Testis (tissue), 3 donors: ENCODE measurements around the gene IL6. TPM values are rescaled to one million over a fixed set of nuclear protein-coding genes. Genes with fewer than 3 reads are reported as not detected.

ENCODE experiments used
- DNase-seq: peaks from one replicate; pipeline ENCODE4 v3.0.0-alpha.2; 2019
- H3K27ac ChIP-seq, 2 donors: fragments of 200-600 bp; sonication (generic); one replicate each; pipeline ENCODE4 v1.5.1; 2019
- H3K27me3 ChIP-seq: fragments of 200-600 bp; sonication (generic); one replicate; pipeline ENCODE4 v1.5.1; 2019
- H3K36me3 ChIP-seq: fragments of 200-600 bp; sonication (generic); one replicate; pipeline ENCODE4 v1.5.1; 2017; ENCODE audit warnings: low read depth; ENCODE audit errors: missing control alignments
- H3K4me1 ChIP-seq: fragments of 200-600 bp; sonication (generic); one replicate; pipeline ENCODE4 v1.5.1; 2019
- H3K4me3 ChIP-seq, 2 donors: fragments of 200-600 bp; sonication (generic); one replicate each; pipeline ENCODE4 v1.5.1; 2017 to 2019
- H3K9me3 ChIP-seq: fragments of 200-600 bp; sonication (generic); one replicate; pipeline ENCODE4 v1.5.1; 2017
- CTCF ChIP-seq, 3 experiments: fragments of 450-650 bp in 2 of 3; fragments of 200-600 bp in 1 of 3; sonication (generic) in 1 of 3; IDR thresholded peaks; one replicate each; pipeline ENCODE4 v1.5.1; 2016 to 2019; ENCODE audit warnings: antibody characterized with exemption in 3 of 3, mild to moderate bottlenecking in 2 of 3, moderate library complexity in 1 of 3
- POLR2A ChIP-seq: fragments of 450-650 bp; IDR thresholded peaks from one replicate; pipeline ENCODE4 v1.6.1; 2017; ENCODE audit warnings: antibody characterized with exemption, mild to moderate bottlenecking, moderate library complexity
- WGBS, 2 donors: methylation state at CpG; one replicate each; pipeline ENCODE4 v1.1.5; 2018; 5-methylcytosine and 5-hydroxymethylcytosine counted together
- intact Hi-C: fragments of 100-400 bp; cut with DNase I; formaldehyde crosslinking; loops from one replicate; pipeline ENCODE4 v1.15.1; 2023; ENCODE audit warnings: low total_unique reads
- polyA plus RNA-seq: library from polyadenylated mRNA; stranded (reverse); fragments of 350-450 nt; fragmentation: Illumina TruSeq; extraction: RNeasy Lipid Tissue Mini Kit (QIAGEN cat#74804); gene quantifications from one replicate; pipeline ENCODE4 v1.2.3, GENCODE V29; 2014; ENCODE audit warnings: low read depth, low replicate concordance; ENCODE audit not compliant: insufficient read depth
- total RNA-seq, 2 donors: library from RNA; depleted of rRNA; stranded (reverse); fragments of >200 nt; gene quantifications; one replicate each; pipeline ENCODE4 v1.2.3, GENCODE V29; 2016

The IL6 gene
- total and polyA plus RNA-seq, 3 donors from 2014 or later = 0.47 TPM; not detected in 2

GRCh38 chr7:22713463-22713862 is 13.5 kb upstream of the IL6 start:
- no peak for TF ChIP-seq POLR2A
- TF ChIP-seq CTCF (IDR thresholded peaks at IDR 0.05) = no peak
- 84 to 85% methylated on average over 1 of the region's 1 CpG for WGBS, 2 donors
- Histone ChIP-seq H3K4me1 (no peaks in the 10 kb centered on the region), H3K36me3 (no peaks in the 10 kb centered on the region), H3K27ac (no peak overlapping the region), H3K27me3 (no peaks in the 10 kb centered on the region), H3K4me3 (no peak overlapping the region), H3K9me3 (no peaks in the 10 kb centered on the region)
- no peak for DNase-seq
- intact Hi-C loops = no loop called here

DNA sequence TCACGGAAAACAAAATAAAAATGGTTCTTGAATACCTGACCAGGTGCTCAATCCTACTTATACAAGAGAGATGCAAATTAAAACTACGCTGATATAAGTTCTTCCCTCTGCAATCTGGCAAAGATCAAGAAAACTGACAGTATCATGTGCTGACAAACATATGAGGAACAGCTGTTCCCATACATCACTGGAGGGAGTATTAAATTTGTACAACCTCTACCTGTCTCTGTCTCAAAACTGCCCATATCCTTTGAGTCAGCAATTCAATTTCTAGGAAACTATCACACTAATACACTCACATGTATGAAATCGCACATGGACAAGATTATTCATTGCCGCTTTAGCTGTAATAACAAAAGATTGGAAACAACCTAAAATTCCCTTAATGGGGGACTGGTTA is 11.0 kb upstream of the IL6 start:
- DNase-seq = no peak
- TF ChIP-seq CTCF (IDR thresholded peaks at IDR 0.05) (no peak), POLR2A (no peak)
- WGBS, 2 donors = 92 to 97% methylated on average over 4 of the region's 4 CpGs
- H3K27me3 ChIP-seq = no peaks in the 10 kb centered on the region
- intact Hi-C loops = no loop called here
- no peaks in the 10 kb centered on the region for H3K36me3 ChIP-seq
- H3K27ac ChIP-seq = no peak overlapping the region
- H3K4me1 ChIP-seq = no peaks in the 10 kb centered on the region
- no peaks in the 10 kb centered on the region for H3K9me3 ChIP-seq
- H3K4me3 ChIP-seq = no peak overlapping the region

GRCh38 chr7:22717760-22718159 is 9.2 kb upstream of the IL6 start:
- no peak overlapping the region for H3K4me3 ChIP-seq
- intact Hi-C loops = no loop called here
- H3K27me3 ChIP-seq = no peaks in the 10 kb centered on the region
- WGBS, 2 donors = 63 to 65% methylated on average over 7 of the region's 7 CpGs
- H3K9me3 ChIP-seq = no peaks in the 10 kb centered on the region
- no peaks in the 10 kb centered on the region for H3K4me1 ChIP-seq
- TF ChIP-seq POLR2A = no peak
- TF ChIP-seq CTCF (IDR thresholded peaks at IDR 0.05) = no peak
- DNase-seq = no peak
- no peak overlapping the region for H3K27ac ChIP-seq
- no peaks in the 10 kb centered on the region for H3K36me3 ChIP-seq

DNA sequence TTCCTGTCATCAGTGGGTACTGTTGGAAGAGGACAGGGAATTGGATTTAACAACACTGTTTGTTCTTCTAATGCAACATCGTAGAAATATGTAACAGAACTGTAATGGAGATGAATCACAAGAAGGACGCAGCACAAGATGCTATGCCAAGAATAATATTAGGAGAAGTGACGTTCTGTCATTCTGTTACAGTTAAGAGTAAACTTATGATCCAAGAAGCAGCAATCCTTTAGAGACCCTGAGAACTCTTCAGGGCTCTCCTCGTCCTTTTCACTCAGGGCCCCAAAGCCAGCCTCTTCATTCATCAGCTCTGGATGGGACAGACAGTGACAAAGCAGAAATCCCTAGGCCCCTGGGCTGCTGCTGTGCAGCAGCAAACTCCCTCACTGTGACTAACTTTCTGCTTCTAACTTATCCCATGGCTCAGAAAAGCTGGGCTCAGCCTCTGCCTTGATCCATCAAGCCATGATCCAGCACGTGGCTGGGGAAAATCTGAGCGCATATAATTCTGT is 8.7 kb upstream of the IL6 start:
- no peak for DNase-seq
- H3K4me1 ChIP-seq = peaks cover 4% of the 10 kb centered on the region
- H3K36me3 ChIP-seq = no peaks in the 10 kb centered on the region
- H3K27me3 ChIP-seq = no peaks in the 10 kb centered on the region
- H3K4me3 ChIP-seq = no peak overlapping the region
- intact Hi-C loops = no loop called here
- H3K27ac ChIP-seq = no peak overlapping the region
- no peaks in the 10 kb centered on the region for H3K9me3 ChIP-seq
- WGBS, 2 donors = 44 to 56% methylated on average over 6 of the region's 6 CpGs
- no peak for TF ChIP-seq POLR2A
- no peak for TF ChIP-seq CTCF (IDR thresholded peaks at IDR 0.05)

- Histone ChIP-seq H3K27ac (no peak overlapping the region), H3K27me3 (no peaks in the 10 kb centered on the region), H3K9me3 (no peaks in the 10 kb centered on the region), H3K36me3 (no peaks in the 10 kb centered on the region), H3K4me3 (no peak overlapping the region), H3K4me1 (peaks cover 5% of the 10 kb centered on the region)
- TF ChIP-seq CTCF (IDR thresholded peaks at IDR 0.05) (no peak), POLR2A (no peak)
- intact Hi-C loops = no loop called here
- 36 to 42% methylated on average over 1 of the region's 1 CpG for WGBS, 2 donors
- no peak for DNase-seq
Measured at GRCh38 chr7:22718911-22719420, 8.0 kb upstream of the IL6 start.
